GM19099 (cell line): ENCODE data around the gene SH3RF3.

Experiments
- POLR2A ChIP-seq: IDR thresholded peaks from 3 replicates; pipeline ENCODE4 v1.6.1; 2011; ENCODE audit warnings: low read depth; ENCODE audit not compliant: insufficient read length; ENCODE audit errors: extremely low read depth

SH3RF3 gene

DNA sequence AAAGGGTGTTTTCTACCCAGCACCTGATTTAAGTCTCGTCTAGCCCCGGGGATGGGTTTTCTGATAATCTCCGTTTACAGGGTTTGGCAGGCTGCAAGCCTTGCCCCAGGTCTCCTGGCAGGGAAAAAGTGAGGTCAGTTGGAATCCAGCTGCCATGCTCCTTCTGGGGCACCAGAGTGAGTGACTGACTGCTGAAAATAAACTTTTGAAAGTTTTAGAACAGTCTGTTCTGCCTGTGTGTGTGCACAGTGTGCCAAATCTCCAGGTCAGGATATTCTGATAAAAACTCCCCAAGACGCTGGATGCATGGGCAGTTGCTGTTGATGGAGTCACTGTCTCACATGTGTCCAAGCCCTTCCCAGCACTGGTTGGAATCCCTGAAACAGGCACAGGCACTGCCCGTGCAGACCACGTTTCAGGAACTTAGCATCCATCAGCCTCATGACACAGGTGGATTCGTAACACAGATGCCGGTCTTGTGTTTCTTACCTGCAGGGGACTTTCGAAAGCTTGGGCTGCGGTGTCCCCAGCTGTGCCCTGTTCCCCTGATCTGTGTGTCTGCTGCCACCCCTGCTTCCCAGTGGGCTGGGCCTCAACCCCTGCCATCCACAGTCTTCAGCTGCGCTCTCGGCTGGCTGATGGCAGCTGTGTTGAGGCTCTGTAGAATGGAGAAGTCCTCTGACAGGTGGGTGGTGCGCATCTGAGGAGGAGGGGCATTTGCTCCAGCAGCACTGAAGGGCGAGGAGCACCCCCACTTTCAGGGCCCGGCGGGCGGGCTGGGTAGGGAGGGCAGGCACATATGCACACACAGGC, 65.0 kb downstream of the SH3RF3 start:
- no peak for TF ChIP-seq POLR2A

DNA sequence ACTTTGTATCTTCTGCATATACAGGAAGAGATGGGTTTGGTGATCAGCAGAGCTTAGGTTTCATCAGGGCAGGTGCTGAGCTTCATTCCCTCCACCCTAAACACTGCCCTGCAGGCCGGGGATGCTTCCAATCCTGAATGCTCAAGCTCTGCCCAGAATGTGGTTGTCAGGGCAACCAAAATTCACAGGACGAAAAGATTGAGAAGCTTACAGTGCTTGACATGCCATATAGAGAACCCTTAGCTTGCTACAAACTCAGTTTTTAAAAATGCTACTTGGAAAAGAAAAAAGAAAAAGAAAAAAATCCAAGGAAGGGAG, 65.6 kb downstream of the SH3RF3 start:
- TF ChIP-seq POLR2A: no peak

DNA sequence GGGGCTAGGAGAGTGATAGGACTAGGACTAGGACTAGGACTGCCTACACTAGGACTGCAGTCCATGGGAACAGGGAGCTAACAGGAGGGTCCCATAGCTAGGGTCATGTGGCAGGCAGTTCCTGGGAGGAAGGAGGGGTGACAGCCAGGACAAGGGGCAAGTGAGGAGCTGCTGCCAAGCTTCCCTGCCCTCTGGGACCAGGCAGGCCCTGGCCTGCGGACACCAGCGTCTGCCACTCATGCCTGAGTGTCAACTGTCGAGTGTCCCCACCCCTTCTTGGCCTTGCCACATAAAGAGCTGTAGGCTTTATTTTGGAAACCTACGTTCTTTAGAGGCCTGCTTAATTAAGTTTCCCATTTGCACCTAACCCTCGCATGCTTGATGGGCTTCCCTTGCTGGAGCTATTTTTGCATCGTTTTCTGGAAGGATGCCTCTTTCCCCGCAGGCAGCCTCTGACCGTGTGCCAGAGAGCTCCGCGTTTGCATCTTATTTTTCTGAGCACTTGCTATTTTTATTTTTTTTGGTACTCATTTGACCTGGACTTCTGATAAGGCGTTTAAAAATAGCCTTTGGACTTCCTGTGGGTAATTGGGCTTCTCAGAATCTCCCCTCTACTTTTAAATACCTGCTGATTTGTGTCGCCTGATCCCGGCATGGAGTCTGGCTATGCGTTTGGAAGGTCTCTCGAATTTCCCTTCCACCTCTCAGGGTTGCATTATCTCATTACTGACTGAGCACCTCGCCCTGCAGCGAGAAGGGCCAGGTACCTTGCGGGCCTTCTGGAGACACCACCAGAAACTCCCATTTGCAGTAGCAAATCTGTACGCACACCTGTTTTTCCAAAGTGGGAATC, 66.4 kb downstream of the SH3RF3 start:
- no peak for TF ChIP-seq POLR2A

DNA sequence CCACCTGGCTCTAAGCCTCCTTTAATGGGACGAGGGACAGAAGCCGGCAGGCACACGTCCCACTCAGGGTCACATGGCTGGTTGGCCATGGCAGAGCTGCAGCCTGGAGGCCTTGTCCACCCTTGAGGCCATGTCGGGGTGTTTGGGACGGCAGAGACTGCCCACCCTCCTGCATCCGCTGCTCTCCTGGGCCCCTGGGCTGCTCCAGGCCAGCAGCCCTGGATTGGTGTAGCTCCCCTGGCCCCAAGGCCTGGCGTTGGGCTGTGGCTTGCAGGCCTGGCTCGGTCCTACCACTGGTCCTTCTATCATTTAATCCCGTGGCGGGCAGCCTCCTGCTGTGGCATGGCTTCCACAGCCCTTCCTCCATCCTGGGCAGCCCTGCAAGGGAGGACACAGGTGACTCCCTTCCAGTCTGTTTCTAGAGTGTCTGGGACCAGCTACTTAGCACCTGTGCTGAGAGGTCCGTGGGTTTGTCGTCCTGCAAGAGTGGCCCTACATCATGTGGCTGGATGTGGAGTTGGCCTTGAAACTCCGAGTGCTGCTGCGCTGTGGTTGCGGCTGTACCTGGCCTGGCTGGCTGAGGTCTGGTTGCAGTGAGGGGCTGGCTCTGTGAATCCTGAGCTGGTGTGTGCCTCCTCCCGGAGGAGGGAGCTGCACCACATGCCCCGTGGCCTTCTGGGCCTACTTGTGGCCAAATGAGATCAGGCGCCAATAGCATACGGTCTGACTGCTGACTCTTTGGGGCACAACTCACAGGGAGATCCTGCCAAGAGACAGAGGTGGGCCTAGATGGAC, 67.3 kb downstream of the SH3RF3 start:
- TF ChIP-seq POLR2A: no peak

DNA sequence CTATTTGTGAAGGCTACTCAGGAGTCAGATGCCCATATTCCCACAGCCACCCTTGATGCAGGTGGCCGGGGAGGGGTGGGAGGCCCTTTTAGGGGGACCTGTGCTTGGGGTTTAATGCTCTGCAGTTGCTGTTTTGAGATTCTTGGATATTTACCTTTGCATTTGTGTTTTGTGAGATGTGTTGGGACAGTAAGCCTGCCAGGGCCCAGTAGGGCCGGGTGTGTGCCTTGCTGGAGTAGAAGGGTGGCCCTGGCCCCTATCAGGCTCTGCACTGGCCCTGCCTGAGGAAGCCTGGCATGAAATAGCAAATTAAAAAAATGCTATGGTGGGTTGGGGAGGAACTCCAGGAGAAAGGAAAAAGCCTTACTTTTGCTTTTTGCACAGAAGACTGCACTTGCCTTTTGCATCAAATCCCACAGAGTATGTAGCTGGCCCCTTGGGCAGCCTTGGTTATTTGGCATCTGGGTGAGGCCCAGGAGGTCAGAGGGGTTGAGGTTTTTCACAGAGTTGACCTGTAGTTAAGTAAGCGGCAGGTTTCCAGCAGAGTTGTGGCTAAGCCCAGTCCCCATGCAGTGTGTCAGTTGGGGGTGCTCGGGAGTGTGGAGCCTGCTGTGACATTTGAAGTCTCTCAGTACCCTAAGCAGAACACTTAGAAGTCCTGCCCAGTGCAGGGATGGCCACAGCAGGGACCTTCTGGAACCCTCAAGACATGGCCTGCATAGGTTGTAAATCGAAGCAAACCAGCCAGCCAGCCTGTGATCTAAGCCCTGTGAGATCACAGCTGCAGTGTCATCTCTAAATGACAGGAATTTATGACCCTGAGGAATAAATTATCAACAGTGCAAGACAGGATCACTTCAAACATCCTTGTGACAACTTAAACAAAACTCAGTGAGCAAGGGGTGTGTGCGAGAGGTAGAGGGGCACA, 68.8 kb downstream of the SH3RF3 start:
- no peak for TF ChIP-seq POLR2A

DNA sequence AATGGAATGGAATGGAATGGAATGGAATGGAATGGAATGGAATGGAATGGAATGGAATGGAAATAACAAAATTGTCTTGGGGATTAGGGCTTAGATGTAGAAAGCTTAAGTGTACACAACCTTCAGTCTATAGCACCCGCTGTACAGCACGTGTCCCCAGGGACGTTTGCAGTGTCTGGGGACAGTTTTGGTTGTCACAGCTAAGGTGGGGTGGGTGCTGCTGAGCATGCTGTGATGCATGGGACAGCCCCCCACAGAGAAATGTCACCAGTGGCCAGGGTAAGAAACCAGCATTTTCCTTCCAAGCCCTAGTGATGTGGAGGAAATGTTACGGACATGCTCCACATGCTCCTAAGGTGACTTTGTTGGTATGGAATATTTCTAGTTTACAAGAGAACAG, 70.8 kb downstream of the SH3RF3 start:
- no peak for TF ChIP-seq POLR2A

DNA sequence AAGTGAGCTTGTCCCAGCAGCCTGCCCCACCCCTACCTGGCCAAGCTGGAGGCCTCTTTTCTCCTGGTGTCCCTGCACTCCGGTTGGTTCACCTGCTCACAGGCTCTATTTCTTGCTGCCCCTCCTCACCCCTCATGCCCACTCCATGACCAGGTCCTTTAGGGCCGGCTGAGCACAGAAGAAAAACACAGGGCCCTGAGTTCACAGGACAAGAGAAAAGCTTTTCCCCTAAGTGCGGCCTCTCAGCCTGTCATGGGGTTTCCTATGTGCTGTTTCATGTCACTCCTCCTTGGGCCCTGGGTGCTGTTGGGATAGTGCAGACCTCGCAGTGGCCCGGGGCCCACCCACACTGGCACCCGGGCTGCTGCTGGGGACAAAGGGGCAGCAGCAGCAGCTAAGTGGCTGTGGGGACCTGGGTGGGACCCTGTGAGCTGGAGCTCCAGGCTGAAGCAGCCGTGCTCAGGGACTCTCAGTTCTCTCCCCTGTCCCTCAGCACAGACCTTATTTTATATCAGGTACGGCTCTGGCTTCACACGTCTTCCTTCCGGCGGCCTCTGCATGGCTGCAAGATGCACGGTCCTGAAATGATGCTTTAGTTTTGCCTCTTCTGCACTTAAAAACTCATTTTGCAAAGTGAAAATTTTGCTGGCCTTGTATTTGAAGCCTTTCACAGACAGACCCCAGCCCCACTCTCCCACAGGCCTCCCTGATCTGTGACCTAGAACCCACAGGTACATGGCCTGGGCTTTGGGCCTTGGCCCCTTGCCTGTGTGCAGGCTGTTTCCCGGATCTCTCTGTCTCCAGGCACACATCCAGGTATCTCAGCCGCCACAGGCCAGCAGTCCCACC, 71.8 kb downstream of the SH3RF3 start:
- no peak for TF ChIP-seq POLR2A

DNA sequence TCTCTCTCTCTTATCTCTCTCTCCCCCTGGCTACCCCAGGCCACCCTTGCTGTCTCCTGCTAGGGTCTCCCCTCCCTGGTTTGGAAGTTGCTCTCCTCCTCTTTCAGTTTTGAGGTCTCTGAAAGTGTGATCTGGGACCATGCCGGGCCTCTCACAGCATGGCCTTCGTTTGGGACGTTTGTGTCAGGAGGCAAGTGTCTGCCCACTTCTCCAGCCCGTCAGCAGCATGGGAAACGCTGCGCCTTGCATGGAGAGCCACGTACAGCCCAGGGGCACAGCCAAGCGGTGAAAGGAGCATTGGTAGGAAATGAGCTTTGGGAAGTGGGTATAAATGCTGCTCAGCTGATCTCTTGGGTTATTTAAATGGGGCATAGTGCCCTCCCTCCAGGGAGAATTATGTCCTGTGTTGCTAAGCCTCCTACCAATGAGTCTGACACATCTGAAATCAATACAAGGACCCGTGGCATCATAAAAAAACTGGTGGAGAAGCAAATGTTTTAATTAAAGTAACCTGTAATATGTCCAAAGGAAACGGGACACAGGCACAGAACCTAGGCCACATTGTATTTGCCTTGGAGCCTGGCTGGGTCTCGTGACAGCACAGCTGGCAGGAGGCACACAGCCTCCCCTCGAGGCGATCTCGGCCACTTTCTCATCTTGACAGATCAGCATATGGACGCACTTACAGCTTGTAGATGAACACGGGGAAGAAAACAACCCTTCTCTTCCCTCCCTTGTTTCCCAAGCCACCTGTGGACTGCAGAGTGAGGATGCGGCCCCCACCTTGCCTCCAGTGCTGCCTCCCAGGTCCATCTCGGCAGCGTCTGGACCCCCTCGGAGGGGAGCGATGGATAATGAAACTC, 72.7 kb downstream of the SH3RF3 start:
- no peak for TF ChIP-seq POLR2A

DNA sequence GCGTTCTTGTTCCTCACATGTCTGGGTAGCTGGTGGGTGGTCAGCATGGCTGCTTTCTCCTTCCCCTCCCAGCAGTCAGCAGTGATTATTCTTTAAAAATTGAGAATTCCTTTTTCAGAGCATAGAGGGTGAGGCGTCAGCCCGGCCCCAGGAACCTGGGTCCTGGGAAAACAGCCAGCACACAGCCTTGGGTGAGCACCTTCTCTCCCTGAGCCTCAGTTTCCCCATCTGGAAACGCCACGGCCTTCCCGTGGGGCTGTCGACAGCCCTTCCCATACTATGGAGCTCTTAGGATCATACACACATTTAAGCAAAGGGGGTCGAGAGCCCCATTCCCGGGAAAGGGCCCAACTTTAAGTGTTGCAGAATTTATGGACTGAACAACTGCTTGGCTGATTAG, 73.5 kb downstream of the SH3RF3 start:
- TF ChIP-seq POLR2A: no peak

DNA sequence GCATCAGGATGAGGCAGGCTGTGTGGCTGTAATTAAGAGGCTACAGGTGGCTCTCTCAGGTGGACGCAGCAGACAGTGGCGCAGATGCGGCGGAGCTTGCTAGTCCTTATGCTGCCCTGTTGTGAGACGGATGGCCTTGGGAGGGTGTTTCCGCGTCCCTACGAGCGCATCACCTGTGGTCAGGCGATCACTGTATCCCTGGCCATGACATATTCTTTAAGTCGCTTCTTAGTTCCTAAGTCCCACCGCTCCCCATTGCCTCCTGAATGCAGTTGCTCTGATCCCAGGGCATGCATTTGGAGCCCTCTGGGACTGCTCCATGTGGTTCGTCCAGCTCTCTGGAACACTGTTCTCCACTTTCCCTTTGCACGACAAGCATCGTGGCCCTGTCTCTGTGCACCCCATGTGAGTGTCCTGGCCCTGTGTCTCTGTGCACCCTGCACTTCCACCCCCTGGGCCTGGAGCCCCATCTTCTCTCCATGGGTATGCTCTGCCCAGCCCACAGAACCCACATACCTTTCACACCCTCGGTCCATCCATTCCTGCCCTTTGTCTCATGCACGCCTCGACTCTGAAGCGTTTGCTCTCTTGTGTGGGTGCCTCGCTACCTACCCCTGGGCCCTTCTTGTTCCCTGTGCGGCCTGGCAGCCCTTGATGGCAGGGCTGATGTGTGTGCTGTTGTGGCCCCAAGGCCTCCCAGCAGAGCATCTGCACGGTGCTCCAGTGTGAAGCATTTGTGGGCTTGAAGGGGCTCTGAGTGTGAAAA, 74.4 kb downstream of the SH3RF3 start:
- TF ChIP-seq POLR2A: no peak

DNA sequence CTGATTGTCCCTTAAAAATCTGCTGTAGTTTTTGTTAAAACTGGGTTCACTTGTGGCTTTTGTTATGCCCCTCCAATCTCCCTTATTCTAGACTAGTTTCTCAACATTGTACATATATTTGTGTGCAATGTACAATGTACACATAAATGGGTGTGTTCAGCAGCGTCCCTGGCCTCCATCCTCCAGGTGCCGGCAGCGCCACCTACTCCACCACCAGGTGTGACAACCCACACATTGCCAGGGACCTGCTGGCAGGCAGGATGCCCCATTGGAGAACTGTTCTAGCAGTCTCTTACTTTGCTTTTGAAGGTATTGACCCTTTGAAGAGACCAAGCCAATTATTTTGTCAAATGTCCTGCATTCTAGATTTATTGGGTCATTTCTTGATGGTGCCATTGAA, 75.4 kb downstream of the SH3RF3 start:
- TF ChIP-seq POLR2A: no peak

DNA sequence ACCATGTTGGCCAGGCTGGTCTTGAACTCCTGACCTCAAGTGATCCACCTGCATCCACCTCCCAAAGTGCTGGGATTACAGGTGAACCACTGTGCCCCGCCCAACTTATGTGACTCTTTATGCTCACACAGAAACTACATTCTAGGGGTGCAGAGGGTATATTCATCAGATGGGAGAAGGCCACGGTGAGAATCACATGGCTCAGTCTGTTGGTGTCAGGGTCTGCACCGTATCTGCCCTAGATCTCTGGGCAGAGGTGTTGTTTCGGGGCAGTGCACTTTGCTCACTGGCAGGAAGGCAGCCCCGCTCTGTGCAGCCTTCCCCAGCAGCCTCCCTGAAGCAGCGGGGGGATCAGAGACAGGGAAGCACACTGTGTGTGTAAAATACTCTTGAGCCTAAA, 76.4 kb downstream of the SH3RF3 start:
- TF ChIP-seq POLR2A: no peak
